ENCODE data around the gene LPP. TPM values are rescaled to one million over a fixed set of nuclear protein-coding genes. Genes with fewer than 3 reads are reported as not detected.
A peak's percentile ranks its signal among the peaks of the same experiment; 100 is the strongest.

LPP gene
- total RNA-seq, 1 experiment from 2014 or later, result 20.2 TPM

GRCh38 chr3:188522115-188522514 is 368.2 kb downstream of the LPP start:
- in situ Hi-C loops (cut with HindIII; ENCODE audit: low pct_unique_long_range_greater_than_20kb, low sequenced_read_pairs), result no loop called here
- no peak for DNase-seq (ENCODE audit: low read depth, low spot score)

- in situ Hi-C loops (cut with HindIII; ENCODE audit: low pct_unique_long_range_greater_than_20kb, low sequenced_read_pairs), result no loop called here
- no peak for DNase-seq (ENCODE audit: low read depth, low spot score)
These were observed 369.3 kb downstream of the LPP start for GRCh38 chr3:188523291-188523690.

DNA sequence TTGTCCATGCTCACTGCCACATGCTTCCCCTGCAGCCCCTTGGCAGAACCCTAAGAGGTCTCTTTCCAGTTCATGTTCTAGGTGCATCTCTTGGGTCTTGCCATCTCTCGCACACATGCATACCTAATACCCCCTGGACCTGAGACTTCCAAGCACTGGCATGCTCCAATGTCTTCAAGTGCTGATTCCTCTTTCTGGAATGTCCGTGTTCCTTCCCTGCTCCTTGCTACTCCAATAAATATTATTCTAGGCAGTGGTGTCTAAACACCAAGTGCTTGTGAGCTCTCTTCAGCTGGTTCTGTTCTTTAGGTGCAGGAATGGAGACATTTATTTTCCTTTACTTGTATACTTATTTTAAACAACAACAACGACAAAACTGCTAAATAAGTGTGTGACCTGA is 370.1 kb downstream of the LPP start:
- no peak for DNase-seq (ENCODE audit: low read depth, low spot score)
- in situ Hi-C loops (cut with HindIII; ENCODE audit: low pct_unique_long_range_greater_than_20kb, low sequenced_read_pairs), result no loop called here

DNA sequence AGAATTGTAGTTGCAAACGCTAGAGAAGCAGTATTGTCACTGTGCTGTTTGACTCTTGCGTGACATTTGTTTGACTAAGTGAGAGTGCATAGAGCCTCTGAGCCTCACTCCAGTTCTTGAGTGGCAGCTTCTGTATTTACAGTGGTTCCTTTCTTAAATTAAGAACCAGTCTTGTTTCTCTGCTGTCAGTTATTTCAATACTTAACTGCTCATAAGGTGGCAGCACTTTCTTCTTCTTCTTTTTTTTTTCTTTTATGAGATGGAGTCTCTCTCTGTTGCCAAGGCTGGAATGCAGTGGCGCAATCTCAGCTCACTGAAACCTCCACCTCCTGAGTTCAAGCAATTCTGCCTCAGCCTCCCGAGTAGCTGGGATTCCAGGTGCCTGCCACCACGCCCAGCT is 372.1 kb downstream of the LPP start:
- in situ Hi-C loops (cut with HindIII; ENCODE audit: low pct_unique_long_range_greater_than_20kb, low sequenced_read_pairs), result no loop called here
- peak; percentile 29 for DNase-seq (ENCODE audit: low read depth, low spot score)

- in situ Hi-C loops (cut with HindIII; ENCODE audit: low pct_unique_long_range_greater_than_20kb, low sequenced_read_pairs), result no loop called here
- no peak for DNase-seq (ENCODE audit: low read depth, low spot score)
These were observed 373.4 kb downstream of the LPP start for GRCh38 chr3:188527389-188527788.

GRCh38 chr3:188528396-188528795 is 374.4 kb downstream of the LPP start:
- DNase-seq (ENCODE audit: low read depth, low spot score), result no peak
- in situ Hi-C loops (cut with HindIII; ENCODE audit: low pct_unique_long_range_greater_than_20kb, low sequenced_read_pairs), result no loop called here

- no peak for DNase-seq (ENCODE audit: low read depth, low spot score)
- in situ Hi-C loops (cut with HindIII; ENCODE audit: low pct_unique_long_range_greater_than_20kb, low sequenced_read_pairs), result no loop called here
These were observed 375.3 kb downstream of the LPP start for GRCh38 chr3:188529228-188529627.

DNA sequence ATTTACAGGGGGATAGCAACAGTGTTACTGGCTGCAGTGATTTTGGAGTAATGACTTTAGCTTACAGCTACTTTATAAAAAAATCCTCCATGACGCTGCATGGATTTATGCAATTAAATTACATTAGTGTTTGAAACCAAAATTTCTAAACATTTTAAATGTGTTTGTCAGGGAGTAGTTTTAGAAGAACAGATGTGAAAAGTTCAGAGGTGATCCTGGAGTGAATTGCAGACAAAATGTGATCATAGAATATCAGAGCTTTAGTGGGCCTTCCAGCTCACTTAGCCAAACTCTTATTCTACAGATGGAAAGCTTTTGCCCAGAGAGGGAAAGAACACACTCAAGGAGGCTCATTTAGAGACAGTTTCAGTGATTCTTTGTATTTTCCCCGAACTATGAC is 376.3 kb downstream of the LPP start:
- in situ Hi-C loops (cut with HindIII; ENCODE audit: low pct_unique_long_range_greater_than_20kb, low sequenced_read_pairs), result no loop called here
- no peak for DNase-seq (ENCODE audit: low read depth, low spot score)

DNA sequence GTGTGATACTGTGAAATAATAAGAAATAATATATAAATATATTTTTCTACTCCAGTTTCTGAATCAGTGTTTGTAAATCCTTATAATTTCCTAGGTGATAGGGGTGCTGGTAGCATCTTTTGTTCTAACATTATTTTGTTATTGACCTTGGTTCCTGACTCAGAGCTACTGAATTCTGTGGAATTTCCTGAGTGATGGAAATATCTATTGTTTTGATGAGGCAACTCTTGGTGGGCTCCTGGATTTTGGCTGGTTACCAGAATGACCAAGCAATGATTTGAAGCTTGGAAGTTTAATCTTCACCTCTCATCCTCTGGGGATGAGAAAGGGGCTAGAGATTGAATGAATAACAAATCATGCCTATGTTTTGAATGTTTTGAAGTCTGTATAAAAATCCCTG is 377.3 kb downstream of the LPP start:
- in situ Hi-C loops (cut with HindIII; ENCODE audit: low pct_unique_long_range_greater_than_20kb, low sequenced_read_pairs), result no loop called here

GRCh38 chr3:188533172-188533571 is 379.2 kb downstream of the LPP start:
- no peak for DNase-seq (ENCODE audit: low read depth, low spot score)
- in situ Hi-C loops (cut with HindIII; ENCODE audit: low pct_unique_long_range_greater_than_20kb, low sequenced_read_pairs), result no loop called here

More for the DNA sequence above, 377.3 kb downstream of the LPP start:
- DNase-seq (ENCODE audit: low read depth, low spot score), result no peak

GRCh38 chr3:188533612-188534357 is 379.8 kb downstream of the LPP start:
- DNase-seq (ENCODE audit: low read depth, low spot score), result no peak
- in situ Hi-C loops (cut with HindIII; ENCODE audit: low pct_unique_long_range_greater_than_20kb, low sequenced_read_pairs), result no loop called here

DNA sequence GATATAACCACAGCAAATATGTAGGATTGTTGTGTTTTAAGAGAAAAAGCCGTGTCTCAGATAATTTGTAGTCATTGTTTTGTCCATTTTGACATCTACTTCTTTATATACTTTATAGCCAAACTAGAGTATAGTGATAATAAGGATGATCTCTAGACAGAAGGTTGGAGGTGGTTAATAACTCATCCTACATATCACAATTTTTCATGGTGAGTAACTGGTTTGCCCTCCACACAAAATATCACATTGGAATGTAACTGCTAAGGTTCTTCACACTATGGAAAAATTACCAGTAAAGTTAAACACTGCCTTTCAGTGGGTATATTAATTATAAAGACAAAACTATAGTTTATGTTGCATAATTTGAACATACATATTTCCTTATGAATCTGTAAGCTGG is 380.7 kb downstream of the LPP start:
- no peak for DNase-seq (ENCODE audit: low read depth, low spot score)
- in situ Hi-C loops (cut with HindIII; ENCODE audit: low pct_unique_long_range_greater_than_20kb, low sequenced_read_pairs), result no loop called here

DNA sequence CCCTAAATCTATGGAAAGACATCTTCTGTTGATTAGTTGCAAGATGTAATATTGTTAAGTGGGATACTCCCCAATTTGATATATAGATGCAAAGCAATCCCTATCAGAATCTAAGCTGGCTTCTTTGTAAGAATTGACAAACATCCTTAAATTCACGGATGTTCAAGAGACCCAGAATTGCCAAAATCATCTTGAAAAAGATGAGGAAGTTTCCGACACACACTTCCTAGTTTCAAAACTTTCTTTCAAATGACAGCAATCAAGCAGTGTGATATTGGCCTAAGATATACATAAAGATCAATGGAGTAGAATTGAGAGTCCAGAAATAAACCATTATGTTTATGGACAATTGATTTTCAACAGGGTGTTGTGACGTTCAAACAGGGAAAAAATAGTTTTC is 383.6 kb downstream of the LPP start:
- no peak for DNase-seq (ENCODE audit: low read depth, low spot score)
- in situ Hi-C loops (cut with HindIII; ENCODE audit: low pct_unique_long_range_greater_than_20kb, low sequenced_read_pairs), result no loop called here

- in situ Hi-C loops (cut with HindIII; ENCODE audit: low pct_unique_long_range_greater_than_20kb, low sequenced_read_pairs), result no loop called here
- DNase-seq (ENCODE audit: low read depth, low spot score), result no peak
These were observed 385.1 kb downstream of the LPP start for GRCh38 chr3:188539037-188539436.

GRCh38 chr3:188539631-188540194 is 385.8 kb downstream of the LPP start:
- DNase-seq (ENCODE audit: low read depth, low spot score), result no peak

GRCh38 chr3:188542196-188542595 is 388.2 kb downstream of the LPP start:
- in situ Hi-C loops (cut with HindIII; ENCODE audit: low pct_unique_long_range_greater_than_20kb, low sequenced_read_pairs), result no loop called here
- no peak for DNase-seq (ENCODE audit: low read depth, low spot score)

More at GRCh38 chr3:188539631-188540194, 385.8 kb downstream of the LPP start:
- in situ Hi-C loops (cut with HindIII; ENCODE audit: low pct_unique_long_range_greater_than_20kb, low sequenced_read_pairs), result no loop called here

GRCh38 chr3:188544012-188544411 is 390.1 kb downstream of the LPP start:
- in situ Hi-C loops (cut with HindIII; ENCODE audit: low pct_unique_long_range_greater_than_20kb, low sequenced_read_pairs), result no loop called here
- no peak for DNase-seq (ENCODE audit: low read depth, low spot score)

DNA sequence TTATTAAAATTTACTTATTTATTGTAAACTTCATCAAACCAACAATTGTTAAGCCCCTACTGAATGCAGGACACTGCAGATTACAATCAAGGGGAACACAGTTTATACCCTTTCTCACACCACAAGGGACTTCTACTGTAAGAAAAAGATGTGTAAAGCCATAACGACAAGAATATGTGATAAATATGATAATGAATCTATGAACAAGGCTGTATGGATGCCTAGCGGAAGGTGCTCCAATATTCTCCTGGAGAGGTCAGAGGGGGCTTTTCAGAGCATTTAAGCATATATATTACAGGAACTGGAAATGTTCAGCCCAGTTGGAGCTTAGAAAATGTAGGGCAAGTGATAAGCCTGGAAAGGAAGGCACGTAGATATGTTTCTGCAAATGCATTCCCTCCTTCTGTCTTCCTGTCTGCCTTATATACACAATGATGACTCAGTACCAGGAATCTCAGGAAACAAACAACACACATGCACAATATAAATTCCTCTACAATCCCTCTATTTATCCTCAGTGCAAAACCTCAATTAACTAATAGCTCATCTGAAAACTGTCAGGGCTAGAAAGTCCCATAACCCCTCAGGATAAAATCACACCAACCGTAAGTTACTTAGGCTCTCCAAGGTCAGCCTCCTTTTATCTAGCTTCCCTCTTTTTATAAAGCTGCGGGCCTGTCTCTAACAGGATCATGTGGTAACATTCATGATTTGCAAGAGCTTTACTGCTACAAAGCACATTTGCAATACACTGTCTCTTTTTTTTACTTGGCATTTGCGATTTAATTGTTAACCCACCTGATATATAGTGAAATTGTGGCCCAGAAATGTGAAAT is 393.1 kb downstream of the LPP start:
- no peak for DNase-seq (ENCODE audit: low read depth, low spot score)
- in situ Hi-C loops (cut with HindIII; ENCODE audit: low pct_unique_long_range_greater_than_20kb, low sequenced_read_pairs), result no loop called here

- DNase-seq (ENCODE audit: low read depth, low spot score), result no peak
- in situ Hi-C loops (cut with HindIII; ENCODE audit: low pct_unique_long_range_greater_than_20kb, low sequenced_read_pairs), result no loop called here
These were observed 399.6 kb downstream of the LPP start for GRCh38 chr3:188553569-188553968.

Measured in SK-MEL-5 (cell line).